ENCODE results near the gene ARMC10. TPM values are rescaled to one million over a fixed set of nuclear protein-coding genes. Genes with fewer than 3 reads are reported as not detected.

ARMC10 gene
- total and polyA plus RNA-seq, 4 donors: 14.6 to 20.1 (median 18.8) TPM

DNA sequence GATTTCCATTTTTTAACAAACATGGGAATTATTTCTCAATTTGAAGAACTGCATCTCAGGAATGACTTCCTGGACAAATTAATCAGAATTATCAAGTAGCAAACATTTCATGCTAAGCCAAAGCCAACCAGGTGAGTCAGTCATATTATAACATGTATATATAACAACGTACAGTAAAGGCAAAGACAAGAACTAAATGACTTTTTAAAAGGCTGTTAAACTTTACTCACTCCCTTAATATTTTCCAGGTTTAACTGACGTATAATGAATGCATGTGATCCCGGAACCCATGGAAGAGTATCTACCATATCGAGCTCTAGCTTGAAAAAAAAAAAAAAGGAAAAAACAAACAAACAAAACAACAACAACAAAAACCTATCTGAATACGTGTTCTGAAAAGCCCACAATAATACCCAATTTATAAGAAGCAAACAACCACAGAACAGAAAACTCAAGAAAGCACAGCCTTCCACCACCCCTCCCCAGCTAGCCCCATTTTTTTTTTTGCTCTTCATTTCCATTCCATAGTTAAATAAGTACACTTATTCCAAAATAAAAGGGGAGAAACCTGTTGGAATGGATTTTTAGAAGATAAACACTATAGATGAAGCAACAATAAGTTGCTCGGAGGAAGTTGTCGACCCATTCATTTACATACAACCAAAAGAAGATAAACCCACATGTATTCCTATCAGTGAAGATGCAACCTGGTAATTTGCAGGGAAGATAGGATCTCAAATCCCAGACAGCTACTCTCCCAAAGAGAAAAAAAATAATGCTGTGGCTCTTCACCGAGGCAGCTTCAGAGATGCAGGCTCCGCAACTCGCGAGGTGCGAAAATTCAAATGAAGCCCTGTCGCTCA, 73.4 kb downstream of the ARMC10 start:
- Histone ChIP-seq H3K36me3 (ENCODE audit: control insufficient read depth in 4 of 4, insufficient read depth in 3 of 4, low read depth in 1 of 4, low read length in 3 of 4) (no peaks in the 10 kb centered on the region), H3K27me3 (ENCODE audit: control insufficient read depth in 4 of 4, insufficient read depth in 4 of 4, low read length in 3 of 4) (no peaks in the 10 kb centered on the region), H3K27ac (ENCODE audit: low read depth in 1 of 2, low read length in 2 of 2) (peak overlapping the region; percentile 93 to 98), H3K9ac (ENCODE audit: low read depth in 1 of 2, low read length in 2 of 2) (peak overlapping the region; percentile 57 to 95), H3K4me1 (ENCODE audit: control insufficient read depth in 4 of 4, insufficient read depth in 4 of 4, low read length in 3 of 4) (peaks cover 4 to 53% (median 38%) of the 10 kb centered on the region in 4 donors), H3K9me3 (ENCODE audit: control insufficient read depth in 4 of 4, low read length in 3 of 4) (no peaks in the 10 kb centered on the region), H3K4me3 (ENCODE audit: low read depth in 1 of 3, low read length in 3 of 3) (peak overlapping the region; percentile 52 to 83 (median 81))
- TF ChIP-seq, protein P1, sequence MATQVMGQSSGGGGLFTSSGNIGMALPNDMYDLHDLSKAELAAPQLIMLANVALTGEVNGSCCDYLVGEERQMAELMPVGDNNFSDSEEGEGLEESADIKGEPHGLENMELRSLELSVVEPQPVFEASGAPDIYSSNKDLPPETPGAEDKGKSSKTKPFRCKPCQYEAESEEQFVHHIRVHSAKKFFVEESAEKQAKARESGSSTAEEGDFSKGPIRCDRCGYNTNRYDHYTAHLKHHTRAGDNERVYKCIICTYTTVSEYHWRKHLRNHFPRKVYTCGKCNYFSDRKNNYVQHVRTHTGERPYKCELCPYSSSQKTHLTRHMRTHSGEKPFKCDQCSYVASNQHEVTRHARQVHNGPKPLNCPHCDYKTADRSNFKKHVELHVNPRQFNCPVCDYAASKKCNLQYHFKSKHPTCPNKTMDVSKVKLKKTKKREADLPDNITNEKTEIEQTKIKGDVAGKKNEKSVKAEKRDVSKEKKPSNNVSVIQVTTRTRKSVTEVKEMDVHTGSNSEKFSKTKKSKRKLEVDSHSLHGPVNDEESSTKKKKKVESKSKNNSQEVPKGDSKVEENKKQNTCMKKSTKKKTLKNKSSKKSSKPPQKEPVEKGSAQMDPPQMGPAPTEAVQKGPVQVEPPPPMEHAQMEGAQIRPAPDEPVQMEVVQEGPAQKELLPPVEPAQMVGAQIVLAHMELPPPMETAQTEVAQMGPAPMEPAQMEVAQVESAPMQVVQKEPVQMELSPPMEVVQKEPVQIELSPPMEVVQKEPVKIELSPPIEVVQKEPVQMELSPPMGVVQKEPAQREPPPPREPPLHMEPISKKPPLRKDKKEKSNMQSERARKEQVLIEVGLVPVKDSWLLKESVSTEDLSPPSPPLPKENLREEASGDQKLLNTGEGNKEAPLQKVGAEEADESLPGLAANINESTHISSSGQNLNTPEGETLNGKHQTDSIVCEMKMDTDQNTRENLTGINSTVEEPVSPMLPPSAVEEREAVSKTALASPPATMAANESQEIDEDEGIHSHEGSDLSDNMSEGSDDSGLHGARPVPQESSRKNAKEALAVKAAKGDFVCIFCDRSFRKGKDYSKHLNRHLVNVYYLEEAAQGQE (IDR thresholded peaks at IDR 0.05): no peak
- TF ChIP-seq YY1 (IDR thresholded peaks at IDR 0.05) (no peak), HNF4G (IDR thresholded peaks at IDR 0.05) (no peak), ATF3 (IDR thresholded peaks at IDR 0.05) (no peak)
- 3% methylated on average over 13 of the region's 13 CpGs for WGBS
- no peak for DNase-seq (ENCODE audit: low spot score)

Other genes with a start within 250 kb of the ARMC10 start
- 10 to 100 TPM in 1 of 2 donors, 1 to 10 TPM in 1; 1.6 to 11.3 TPM for gene LRRC17, start 162.1 kb upstream of the ARMC10 start, total RNA-seq
- 1 to 10 TPM; 1.1 to 1.3 TPM for gene LRRC17, start 162.1 kb upstream of the ARMC10 start, polyA plus RNA-seq
- under 1 TPM; 0.70 to 0.75 TPM for gene FBXL13, start 344 bp upstream of the ARMC10 start, total RNA-seq
- gene FBXL13, start 344 bp upstream of the ARMC10 start, polyA plus RNA-seq: under 1 TPM in 1 of 2 donors, not detected in 1; 0.03 TPM
- 10 to 100 TPM; 20.7 to 31.9 TPM for gene NAPEPLD, start 74.0 kb downstream of the ARMC10 start, total RNA-seq
- 10 to 100 TPM in 1 of 2 donors, 1 to 10 TPM in 1; 4.4 to 15.6 TPM for gene NAPEPLD, start 74.0 kb downstream of the ARMC10 start, polyA plus RNA-seq
- gene PMPCB, start 222.3 kb downstream of the ARMC10 start, total RNA-seq: 10 to 100 TPM; 43.3 to 51.0 TPM
- 10 to 100 TPM; 56.5 to 59.9 TPM for gene PMPCB, start 222.3 kb downstream of the ARMC10 start, polyA plus RNA-seq

Measured in liver (tissue), 9 donors.